ENCODE results near the gene C10orf88. TPM values are rescaled to one million over a fixed set of nuclear protein-coding genes. Genes with fewer than 3 reads are reported as not detected.

Gene C10orf88
- total and polyA plus RNA-seq, 2 of the 8 experiments (the other 6 are each of a cell fraction or from before 2014, with no cell fraction given), result 3.2 to 11.0 TPM

DNA sequence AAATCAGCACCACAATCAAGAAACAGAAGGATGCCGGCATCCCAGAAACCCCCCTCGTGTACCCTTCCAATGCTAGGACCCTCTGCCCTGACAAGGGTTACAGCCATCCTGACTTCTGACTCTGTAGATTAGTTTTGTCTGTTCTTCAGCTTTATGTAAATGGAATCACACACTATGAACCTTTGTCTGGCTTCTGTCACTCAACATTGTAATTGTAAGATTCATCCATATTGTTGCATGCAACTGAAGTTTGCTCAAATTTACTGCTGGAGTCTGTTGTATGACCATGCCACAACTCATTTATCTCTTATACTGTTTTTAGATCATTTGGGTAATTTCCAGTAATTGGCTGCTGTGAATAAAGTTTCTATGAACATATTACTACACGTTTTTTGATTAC is 46.1 kb upstream of the C10orf88 start (continued):
- no peak for TF ChIP-seq EGR1 (IDR thresholded peaks at IDR 0.05; ENCODE audit: borderline replicate concordance, low read depth, low read length)
- no peak for TF ChIP-seq CTCF (IDR thresholded peaks at IDR 0.05; ENCODE audit: control extremely low read depth in 1 of 3, insufficient read depth in 1 of 3, low read depth in 1 of 3, low read length in 3 of 3)
- no peak for TF ChIP-seq MAX (IDR thresholded peaks at IDR 0.05)
- TF ChIP-seq SIX5 (IDR thresholded peaks at IDR 0.05; ENCODE audit: low read depth, low read length), result no peak
